Thoracic aorta (tissue), 2 donors: ENCODE measurements around the gene TFF1. TPM values are rescaled to one million over a fixed set of nuclear protein-coding genes. Genes with fewer than 3 reads are reported as not detected.

Experiments used
- ATAC-seq: fragments of 150-250 bp; one replicate; pipeline ENCODE4 v1.8.0; 2017; ENCODE audit warnings: low read depth; ENCODE audit not compliant: insufficient number of reproducible peaks, low FRiP score
- DNase-seq: peaks from one replicate; pipeline ENCODE4 v3.0.0-alpha.2; 2020; ENCODE audit warnings: low spot score
- H3K27ac ChIP-seq, 2 donors: fragments of 200-600 bp; sonication (generic); 1 replicate in 1 of 2; 2 replicates in 1 of 2; pipeline ENCODE4 v1.5.1; 2016; ENCODE audit warnings: mild to moderate bottlenecking in 2 of 2, moderate library complexity in 2 of 2
- H3K27me3 ChIP-seq: fragments of 200-600 bp; sonication (generic); replicated peaks from 2 replicates; pipeline ENCODE4 v1.6.0; 2016; ENCODE audit warnings: mild to moderate bottlenecking; ENCODE audit not compliant: insufficient read depth
- H3K36me3 ChIP-seq: fragments of 200-600 bp; sonication (generic); one replicate; pipeline ENCODE4 v1.5.1; 2016
- H3K4me1 ChIP-seq, 2 donors: fragments of 200-600 bp; sonication (generic); 1 replicate in 1 of 2; 2 replicates in 1 of 2; pipeline versions ENCODE4 v1.5.1 to v1.6.0; 2016; ENCODE audit warnings: low read depth in 2 of 2, mild to moderate bottlenecking in 1 of 2; ENCODE audit not compliant: control insufficient read depth in 1 of 2
- H3K4me3 ChIP-seq: fragments of 200-600 bp; sonication (generic); 2 replicates; pipeline ENCODE4 v1.5.1; 2016; ENCODE audit warnings: mild to moderate bottlenecking
- H3K9me3 ChIP-seq: fragments of 200-600 bp; sonication (generic); 2 replicates; pipeline ENCODE4 v1.5.1; 2016
- total RNA-seq, 2 donors: library from RNA; depleted of rRNA; stranded (reverse); fragments of >200 nt; gene quantifications; one replicate each; pipeline versions ENCODE4 v1.1.0 to v1.2.3, GENCODE V29; 2016
- TF ChIP-seq, protein P1 (sequence below): fragments of 200-600 bp; sonication (generic); IDR thresholded peaks from one replicate; pipeline ENCODE4 v1.5.1; 2019; ENCODE audit warnings: antibody characterized with exemption

Gene TFF1
- total RNA-seq, 2 donors from 2014 or later = 85.8 TPM; not detected in 1

- H3K4me3 ChIP-seq = no peak overlapping the region
- no peaks in the 10 kb centered on the region for H3K27me3 ChIP-seq
- H3K36me3 ChIP-seq = no peaks in the 10 kb centered on the region
- ATAC-seq (no peak), DNase-seq (no peak)
- H3K27ac ChIP-seq = no peak overlapping the region
- H3K9me3 ChIP-seq = no peaks in the 10 kb centered on the region
- H3K4me1 ChIP-seq = no peaks in the 10 kb centered on the region
- TF ChIP-seq, protein P1, sequence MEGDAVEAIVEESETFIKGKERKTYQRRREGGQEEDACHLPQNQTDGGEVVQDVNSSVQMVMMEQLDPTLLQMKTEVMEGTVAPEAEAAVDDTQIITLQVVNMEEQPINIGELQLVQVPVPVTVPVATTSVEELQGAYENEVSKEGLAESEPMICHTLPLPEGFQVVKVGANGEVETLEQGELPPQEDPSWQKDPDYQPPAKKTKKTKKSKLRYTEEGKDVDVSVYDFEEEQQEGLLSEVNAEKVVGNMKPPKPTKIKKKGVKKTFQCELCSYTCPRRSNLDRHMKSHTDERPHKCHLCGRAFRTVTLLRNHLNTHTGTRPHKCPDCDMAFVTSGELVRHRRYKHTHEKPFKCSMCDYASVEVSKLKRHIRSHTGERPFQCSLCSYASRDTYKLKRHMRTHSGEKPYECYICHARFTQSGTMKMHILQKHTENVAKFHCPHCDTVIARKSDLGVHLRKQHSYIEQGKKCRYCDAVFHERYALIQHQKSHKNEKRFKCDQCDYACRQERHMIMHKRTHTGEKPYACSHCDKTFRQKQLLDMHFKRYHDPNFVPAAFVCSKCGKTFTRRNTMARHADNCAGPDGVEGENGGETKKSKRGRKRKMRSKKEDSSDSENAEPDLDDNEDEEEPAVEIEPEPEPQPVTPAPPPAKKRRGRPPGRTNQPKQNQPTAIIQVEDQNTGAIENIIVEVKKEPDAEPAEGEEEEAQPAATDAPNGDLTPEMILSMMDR = no peak
Measured at GRCh38 chr21:42332557-42333317, 33.6 kb downstream of the TFF1 start.

- TF ChIP-seq, protein P1 = no peak
- ATAC-seq (no peak), DNase-seq (no peak)
- no peaks in the 10 kb centered on the region for H3K4me1 ChIP-seq
- no peak overlapping the region for H3K4me3 ChIP-seq
- no peaks in the 10 kb centered on the region for H3K27me3 ChIP-seq
- no peaks in the 10 kb centered on the region for H3K9me3 ChIP-seq
- H3K36me3 ChIP-seq = no peaks in the 10 kb centered on the region
- no peak overlapping the region for H3K27ac ChIP-seq
Measured at GRCh38 chr21:42331660-42332059, 34.7 kb downstream of the TFF1 start.

- Histone ChIP-seq H3K4me3 (no peak overlapping the region), H3K27ac (no peak overlapping the region), H3K27me3 (no peaks in the 10 kb centered on the region), H3K36me3 (no peaks in the 10 kb centered on the region), H3K4me1 (no peaks in the 10 kb centered on the region), H3K9me3 (no peaks in the 10 kb centered on the region)
- no peak for DNase-seq
- TF ChIP-seq, protein P1 = no peak
- ATAC-seq = no peak
Measured at GRCh38 chr21:42330380-42331371, 35.7 kb downstream of the TFF1 start.

DNA sequence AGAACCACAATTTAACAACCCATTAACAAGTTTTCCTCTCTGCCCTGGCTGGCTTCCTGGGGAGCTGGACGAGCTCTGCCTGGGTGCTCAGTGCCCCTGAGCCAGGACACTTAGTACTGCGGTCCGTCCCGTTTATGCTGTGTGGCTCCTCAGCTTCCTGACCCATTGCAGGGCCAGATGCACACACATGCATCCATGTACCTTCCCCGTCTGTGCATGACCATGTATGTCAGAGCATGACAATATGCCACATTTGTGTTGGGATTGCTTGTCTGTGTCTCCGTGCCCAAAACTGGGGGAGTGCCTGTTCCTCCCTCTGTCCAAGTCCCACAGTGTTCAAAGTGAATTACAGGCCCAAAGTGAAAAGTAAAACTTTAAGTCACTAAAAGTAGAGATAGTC lies 41.4 kb downstream of the TFF1 start:
- no peaks in the 10 kb centered on the region for H3K9me3 ChIP-seq
- no peaks in the 10 kb centered on the region for H3K4me1 ChIP-seq
- no peak overlapping the region for H3K27ac ChIP-seq
- H3K36me3 ChIP-seq = no peaks in the 10 kb centered on the region
- no peak for ATAC-seq
- no peak for DNase-seq
- TF ChIP-seq, protein P1 = no peak
- H3K27me3 ChIP-seq = no peaks in the 10 kb centered on the region
- no peak overlapping the region for H3K4me3 ChIP-seq

GRCh38 chr21:42321845-42322244 lies 44.5 kb downstream of the TFF1 start:
- TF ChIP-seq, protein P1 = no peak
- H3K27ac ChIP-seq = no peak overlapping the region
- no peaks in the 10 kb centered on the region for H3K4me1 ChIP-seq
- H3K27me3 ChIP-seq = no peaks in the 10 kb centered on the region
- DNase-seq (no peak), ATAC-seq (no peak)
- H3K4me3 ChIP-seq = no peak overlapping the region
- no peaks in the 10 kb centered on the region for H3K9me3 ChIP-seq
- no peaks in the 10 kb centered on the region for H3K36me3 ChIP-seq
